CD4-positive, alpha-beta T cell treated with Interleukin-21 for 1 hour (primary cell): Measurements from ENCODE around the gene TASP1.
"Not testable (repeated sequence)": the region's sequence is repeated elsewhere in the genome, so short reads cannot be mapped to it uniquely, and the experiment has no call there.

Source experiments
- DNase-seq: peaks from one replicate; pipeline ENCODE4 v3.0.0-alpha.2; 2020

The TASP1 gene

DNA sequence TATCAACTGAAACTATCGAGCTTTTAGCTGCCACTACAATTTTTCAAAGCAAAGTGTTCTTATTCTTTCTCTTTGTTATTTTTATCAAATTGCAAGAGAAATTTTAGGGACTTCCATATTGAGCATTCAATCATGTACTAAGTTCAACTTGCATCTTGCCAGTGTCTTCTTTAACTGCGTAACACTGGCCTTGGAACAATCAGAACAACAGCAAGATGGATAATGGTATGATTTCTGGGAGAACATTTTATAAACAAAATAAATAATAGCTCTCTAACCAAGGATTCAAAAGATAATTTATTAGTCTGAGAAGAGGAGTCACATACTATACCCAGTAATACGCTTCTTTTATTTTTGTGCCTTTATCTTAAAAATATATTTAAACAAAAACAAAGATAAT is 249.6 kb downstream of the TASP1 start:
- DNase-seq = no peak

DNA sequence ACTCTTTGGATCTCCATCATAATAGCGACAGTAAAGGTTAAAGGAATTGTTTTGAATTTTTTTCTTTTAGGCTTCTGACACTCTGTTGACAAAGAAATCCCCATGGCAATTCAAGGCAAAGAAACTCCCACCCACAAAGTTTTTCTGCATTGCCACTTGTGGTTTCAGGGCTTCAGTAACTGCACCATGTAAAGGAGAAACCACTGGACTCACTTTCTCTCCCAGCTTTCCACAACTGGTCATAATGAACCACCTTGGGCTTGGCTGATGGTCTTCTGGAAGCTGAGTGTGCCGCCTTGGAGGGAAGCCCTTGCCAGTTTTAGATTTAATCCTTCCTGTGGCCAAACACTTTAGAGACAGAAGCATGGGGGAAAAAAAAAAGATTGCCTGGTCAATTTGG is 254.6 kb downstream of the TASP1 start:
- DNase-seq = no peak

DNA sequence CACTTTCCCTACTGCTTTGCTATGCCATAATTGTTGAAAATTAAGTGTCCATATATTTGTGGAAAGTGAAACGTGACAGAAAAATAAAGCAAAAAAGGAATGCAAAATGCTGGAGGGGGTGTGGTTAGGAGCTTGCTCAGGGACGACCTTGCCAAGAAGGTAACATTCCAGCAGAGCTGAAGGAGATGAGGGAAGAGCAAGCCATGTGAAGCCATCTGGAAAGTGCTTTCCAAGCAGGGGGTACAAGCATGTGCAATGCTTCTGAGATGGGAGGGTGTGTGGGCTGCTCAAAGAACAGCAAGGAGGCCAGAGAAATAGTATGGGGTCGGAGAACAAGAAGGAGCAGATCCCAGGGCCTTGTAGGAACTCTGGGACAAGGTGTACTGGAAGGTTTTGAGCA is 255.9 kb downstream of the TASP1 start:
- no peak for DNase-seq

DNA sequence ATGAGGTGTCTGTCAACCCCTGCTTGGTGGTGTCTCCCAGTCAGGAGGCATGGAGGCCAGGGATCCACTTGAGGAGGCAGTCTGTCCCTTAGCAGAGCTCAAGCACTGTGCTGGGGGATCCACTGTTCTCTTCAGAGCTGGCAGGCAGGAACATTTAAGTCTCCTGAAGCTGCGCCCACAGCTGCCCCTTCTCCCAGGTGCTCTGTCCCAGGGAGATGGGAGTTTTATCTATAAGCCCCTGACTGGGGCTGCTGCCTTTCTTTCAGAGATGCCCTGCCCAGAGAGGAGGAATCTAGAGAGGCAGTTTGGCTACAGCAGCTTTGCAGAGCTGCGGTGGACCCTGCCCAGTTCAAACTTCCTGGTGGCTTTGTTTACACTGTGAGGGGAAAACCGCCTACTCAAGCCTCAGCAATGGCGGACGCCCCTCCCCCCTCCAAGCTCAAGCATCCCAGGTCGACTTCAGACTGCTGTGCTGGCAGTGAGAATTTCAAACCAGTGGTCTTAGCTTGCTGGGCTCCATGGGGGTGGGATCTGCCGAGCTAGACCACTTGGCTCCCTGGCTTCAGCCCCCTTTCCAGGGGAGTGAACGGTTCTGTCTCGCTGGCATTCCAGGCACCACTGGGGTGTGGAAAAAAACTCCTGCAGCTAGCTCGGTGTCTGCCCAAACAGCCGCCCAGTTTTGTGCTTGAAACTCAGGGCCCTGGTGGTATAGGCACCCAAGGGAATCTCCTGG is 258.1 kb downstream of the TASP1 start:
- not testable (repeated sequence) for DNase-seq

DNA sequence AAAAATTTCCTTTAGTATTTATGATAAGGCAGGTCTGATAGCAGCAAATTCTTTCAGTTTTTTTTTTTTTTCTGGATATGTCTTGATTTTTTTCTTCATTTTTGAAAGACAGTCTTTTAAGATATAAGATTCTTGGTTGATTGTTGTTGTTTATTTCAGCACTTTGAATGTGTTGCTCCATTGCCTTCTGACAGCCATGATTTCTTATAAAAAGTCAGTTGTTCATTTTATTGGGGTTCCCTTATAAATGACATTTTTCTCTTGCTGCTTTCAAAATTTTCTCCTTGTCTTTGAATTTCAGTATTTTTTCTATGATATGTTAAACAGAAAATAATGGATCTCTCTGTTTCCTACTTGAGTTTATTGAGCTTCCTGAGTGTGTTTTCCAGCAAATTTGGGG is 265.3 kb downstream of the TASP1 start:
- DNase-seq = no peak

DNA sequence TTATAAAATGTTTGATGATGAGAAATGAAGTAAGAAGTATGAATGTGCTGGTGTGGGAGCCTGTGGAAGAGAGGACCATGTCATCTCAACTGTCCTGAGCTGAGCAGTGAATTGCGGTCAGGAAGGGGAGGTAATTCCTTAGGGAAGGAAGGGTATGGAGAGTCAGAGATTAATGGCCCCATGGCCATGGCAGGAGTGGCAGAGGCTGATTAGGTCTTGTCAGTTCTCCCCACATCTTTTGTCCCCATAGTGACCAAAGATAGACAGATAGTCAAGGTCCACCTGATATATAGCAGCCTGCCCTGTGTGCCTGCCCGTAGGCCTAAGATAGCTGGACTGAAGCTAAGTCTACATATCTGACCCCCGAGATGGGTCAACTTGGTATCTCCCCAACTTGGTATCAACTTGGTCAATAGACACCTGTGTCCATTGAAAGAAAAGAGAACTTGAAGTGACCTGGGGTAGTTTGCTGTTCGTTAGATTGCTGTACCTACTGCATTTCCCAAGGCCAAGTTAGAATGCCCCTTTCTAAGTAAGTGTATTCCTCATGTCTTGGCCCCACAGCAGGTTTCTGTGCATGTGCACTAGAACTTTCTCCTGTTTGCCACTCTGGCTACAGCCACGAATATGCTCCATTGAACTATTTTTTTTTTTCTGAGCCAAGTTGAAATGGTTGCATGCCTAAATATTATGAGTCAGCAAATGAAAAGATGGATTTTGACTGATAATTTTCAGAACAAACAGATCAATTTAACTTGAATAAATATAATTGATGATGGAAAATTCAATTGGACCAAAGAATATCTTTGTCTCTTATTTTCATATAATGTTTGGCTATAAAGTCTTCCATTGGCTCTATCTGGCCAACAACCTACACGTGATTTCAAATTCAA is 274.2 kb downstream of the TASP1 start:
- DNase-seq = no peak

DNA sequence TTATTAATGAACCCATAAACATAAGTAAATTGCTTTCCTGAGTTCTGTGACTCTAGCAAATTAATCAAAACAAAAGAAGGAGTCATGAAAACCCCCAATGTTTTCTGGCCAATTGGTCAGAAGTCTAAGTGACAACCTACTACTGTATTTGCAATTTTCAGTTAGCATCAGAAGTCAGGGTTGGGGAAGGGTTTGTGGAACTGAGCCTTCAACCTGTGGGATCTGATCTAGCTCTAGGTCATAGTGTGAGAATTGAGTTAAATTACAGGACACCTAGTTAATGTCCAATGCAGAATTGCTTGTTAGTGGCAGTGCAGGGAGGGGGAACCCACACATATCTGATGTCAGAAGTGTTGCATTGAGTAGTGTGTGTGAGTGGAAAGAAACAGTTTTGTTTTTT is 275.3 kb downstream of the TASP1 start:
- DNase-seq = no peak

DNA sequence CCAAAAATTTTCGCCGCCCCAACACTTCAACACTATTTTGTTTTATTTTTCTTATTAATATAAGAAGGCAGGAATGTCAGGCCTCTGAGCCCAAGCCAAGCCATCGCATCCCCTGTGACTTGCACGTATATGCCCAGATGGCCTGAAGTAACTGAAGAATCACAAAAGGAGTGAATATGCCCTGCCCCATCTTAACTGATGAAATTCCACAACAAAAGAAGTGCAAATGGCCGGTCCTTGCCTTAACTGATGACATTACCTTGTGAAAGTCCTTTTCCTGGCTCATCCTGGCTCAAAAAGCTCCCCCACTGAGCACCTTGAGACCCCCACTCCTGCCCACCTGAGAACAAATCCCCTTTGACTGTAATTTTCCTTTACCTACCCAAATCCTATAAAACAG is 276.6 kb downstream of the TASP1 start:
- DNase-seq = not testable (repeated sequence)

DNA sequence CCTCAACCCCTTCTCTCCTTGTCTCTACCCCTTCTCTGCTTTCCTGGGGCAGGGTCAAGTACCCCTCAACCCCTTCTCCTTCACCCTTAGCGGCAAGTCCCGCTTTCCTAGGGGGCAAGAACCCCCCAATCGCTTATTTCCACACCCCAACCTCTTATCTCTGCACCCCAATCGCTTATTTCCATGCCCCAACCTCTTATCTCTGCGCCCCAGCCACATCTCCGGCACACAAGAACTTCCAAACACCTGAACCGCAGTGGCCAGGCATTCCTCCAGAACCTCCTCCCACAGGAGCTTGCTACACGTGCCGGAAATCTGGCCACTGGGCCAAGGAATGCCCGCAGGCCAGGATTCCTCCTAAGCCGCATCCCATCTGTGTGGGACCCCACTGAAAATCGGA is 279.8 kb downstream of the TASP1 start:
- DNase-seq = not testable (repeated sequence)

DNA sequence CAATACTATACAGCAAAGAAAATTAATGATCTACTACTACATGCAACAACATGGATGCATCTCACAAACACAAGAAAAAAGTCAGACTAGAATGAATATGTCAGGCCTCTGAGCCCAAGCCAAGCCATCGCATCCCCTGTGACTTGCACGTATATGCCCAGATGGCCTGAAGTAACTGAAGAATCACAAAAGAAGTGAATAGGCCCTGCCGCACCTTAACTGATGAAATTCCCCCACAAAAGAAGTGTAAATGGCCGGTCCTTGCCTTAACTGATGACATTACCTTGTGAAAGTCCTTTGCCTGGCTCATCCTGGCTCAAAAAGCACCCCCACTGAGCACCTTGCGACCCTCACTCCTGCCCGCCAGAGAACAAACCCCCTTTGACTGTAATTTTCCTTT is 280.9 kb downstream of the TASP1 start:
- not testable (repeated sequence) for DNase-seq

DNA sequence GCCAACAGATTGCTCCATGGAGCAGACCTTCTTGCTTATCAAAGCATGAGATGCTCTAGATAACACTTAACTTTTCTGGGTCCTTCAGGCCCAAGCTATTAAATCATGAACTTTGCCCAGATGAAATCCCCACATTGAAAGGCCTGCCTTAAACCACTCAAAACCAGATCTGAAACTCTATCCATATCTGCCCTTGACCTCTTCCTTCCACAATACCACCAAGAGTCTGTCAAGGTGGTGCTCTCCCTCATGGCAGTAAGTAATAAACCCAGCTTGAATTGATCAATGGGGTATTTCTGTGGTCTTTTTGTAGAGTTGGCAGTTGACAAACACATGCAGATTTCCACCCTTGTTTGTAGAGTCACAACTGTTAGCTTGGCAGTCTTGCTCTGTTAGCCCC is 282.1 kb downstream of the TASP1 start:
- DNase-seq = no peak

DNA sequence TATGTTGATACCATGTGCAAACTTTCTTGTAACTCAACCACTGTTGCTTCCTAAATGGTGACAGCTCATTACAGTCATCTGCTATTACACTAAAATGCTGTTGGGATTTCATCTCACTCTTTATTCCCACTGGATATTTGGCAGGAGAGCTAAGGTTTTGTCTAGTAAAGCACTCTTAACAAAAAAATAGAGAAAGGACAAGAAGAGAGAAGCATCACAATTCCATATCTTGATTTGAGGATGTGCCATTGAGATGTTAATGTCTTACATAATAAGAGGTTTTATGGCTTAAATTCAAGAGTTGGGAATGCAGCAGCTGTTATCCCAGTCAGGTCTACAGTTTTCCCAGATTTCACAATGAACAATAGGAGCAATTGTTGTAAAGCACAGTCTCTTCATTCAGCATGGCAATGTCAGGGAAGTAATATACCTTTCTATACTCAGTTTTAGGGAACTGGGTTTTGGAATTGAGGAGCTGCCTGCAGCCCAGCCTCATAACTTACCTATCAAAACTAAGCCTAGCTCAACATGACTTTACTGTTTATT is 282.7 kb downstream of the TASP1 start:
- no peak for DNase-seq

DNA sequence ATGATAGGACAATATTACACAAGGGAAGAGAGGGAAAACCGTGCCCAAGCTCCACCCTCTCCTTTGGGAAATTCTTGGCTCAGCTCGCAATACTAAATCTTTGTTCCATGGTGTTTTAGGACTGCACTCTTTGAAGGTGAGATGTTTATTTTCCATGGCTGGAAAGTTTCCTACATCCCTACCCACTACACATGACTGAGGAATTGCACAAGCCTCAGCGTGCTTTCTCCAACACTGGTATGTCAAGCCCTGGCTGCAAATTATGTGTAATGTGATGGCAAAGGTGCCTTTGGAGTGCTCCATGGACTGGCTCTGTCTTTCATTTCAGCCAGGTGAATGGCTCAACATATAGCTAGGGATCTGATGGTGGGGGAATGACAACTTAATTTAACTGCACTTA is 283.3 kb downstream of the TASP1 start:
- DNase-seq = no peak

DNA sequence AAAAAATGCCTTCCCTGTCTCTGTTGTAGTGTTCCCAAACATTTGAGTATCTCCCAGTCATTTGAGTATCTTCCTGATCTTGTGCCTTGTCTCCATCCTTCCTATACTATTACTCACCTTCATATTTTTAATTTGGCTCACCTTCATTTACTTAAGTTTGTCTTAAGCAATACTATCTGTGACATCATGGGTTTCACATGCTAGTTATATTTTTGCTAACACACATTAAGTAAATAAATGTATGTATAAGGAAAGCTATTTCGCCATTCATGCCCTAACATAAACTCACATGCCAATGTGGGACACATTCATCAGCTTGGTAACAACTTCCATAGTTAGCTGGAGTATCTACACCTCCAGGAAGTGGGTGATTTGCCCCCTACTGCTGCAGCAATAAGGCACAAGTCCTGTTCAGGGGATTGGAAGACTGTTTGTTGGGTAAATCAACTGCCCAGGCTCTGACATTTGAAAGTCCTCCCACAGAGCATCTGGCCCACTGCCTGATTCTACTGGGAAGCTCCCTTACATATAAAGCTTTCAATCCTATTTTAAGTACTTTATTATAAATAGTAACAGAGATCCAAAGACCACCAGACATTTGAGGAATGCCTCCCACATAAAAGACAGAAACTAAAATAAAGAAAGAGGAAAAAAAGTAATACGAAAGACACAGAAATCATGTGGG is 285.3 kb downstream of the TASP1 start:
- no peak for DNase-seq

DNA sequence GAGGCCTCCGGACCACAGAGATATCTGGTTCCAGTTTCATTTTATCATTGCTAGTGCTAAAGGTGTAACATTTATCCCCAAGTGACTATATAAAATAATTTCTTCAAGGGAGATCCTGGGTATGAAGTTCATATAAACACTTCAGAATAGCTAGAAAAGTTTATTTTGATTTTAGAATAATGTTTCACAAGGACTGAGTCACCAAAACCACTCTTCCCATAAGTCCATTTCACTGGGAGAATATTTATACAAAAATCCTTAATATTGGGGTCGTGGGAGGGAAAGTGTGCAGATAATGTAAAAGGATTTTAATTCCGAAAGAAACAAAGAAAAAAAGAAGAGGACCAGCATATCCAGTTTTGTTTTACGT is 289.5 kb downstream of the TASP1 start:
- no peak for DNase-seq

DNA sequence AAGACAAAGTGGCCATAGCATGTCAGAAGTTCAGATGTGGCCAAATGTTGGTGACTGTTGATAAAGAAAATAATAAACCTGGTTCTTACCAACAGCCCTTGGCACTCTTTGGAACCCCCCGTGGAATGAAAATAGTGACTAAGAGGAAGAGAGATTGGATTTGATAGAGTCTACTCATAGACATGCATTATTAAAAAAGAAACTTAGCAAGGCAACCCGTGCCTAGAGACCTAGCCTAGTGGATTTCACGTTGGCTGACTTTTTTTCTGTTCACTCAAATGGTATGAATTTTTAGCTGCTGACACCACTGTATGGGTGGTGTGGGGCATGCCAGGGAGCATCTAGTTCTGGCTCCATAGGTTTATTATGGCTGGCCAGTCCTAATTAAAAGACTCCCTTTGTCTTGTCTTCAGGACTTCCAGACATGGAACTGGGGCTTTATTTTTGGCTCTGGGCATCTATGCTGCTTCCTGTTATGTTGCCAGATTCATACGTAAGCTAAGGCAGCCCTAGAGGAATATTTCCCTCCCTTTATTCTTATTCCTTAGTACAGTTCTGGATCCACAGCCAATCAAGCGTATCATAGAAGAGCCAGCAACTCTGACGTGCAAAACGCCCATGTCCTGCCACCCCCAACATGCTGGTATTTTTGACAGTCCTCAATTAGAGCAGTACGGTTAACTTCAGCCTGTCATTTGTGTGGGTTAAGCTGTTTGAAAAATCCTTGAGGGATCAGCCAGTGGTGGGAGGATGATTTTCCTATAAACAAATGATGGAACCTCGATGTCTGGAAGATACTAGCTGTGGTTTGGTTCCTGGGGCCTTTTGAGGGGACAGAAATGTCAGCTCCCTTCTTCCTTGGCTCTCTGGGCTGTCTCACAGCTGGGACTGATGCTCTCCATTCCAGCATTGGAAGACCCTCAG is 290.2 kb downstream of the TASP1 start:
- no peak for DNase-seq

DNA sequence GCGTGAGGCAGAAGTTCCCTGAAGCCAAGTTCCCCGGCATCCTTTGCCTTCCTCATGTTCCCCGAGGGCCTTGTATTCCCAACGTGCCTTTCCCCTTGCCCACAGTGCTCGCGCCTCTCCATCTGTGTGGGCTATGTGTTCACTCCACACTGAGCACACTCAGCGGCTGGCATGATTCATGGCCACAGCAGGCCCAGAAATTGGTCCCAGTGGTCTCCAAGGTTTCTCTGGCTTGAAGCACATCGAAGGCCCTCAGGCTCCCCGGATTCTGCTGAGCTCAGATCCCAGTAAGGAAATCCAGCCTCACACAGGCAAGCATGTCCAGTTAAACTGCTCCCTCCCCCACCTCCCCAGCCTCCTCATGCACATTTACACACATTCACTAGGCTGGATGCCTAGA is 294.1 kb downstream of the TASP1 start:
- no peak for DNase-seq

DNA sequence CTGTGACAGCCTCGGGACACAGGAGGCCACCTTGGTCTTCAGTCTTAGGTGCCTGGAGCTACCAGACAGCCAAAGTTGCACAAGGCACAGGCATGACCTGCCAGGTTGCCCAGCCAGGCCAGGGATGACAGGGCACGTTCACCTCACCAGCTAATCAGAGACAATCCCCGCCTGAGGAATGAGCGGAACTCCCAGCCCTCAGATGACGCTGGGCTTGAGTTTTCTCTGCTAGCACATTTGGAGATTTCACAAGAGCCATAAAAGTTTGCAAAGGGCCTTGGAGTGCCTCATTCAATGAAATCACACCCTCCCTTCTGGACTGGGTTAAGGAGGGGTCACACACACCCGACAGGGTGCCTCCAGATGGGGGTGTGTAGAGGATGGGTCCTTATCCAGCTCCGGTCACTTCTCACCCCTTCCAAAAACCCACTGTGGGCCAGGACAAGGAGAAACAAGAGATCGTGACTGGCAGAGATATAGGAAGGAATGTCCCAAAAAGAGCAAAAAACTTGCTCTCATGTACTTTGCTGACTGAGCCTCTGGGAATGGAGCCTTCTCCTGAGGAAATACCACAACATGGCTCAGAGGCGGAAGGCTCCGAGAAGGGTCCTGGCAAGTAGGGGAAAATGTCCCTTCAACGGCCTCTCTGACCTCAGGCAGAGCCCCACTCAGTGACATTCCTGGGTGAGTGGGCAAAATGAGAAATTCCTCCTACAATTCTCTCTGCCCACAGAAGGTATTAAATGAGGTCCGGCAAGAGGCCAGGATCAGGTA is 296.1 kb downstream of the TASP1 start:
- no peak for DNase-seq

DNA sequence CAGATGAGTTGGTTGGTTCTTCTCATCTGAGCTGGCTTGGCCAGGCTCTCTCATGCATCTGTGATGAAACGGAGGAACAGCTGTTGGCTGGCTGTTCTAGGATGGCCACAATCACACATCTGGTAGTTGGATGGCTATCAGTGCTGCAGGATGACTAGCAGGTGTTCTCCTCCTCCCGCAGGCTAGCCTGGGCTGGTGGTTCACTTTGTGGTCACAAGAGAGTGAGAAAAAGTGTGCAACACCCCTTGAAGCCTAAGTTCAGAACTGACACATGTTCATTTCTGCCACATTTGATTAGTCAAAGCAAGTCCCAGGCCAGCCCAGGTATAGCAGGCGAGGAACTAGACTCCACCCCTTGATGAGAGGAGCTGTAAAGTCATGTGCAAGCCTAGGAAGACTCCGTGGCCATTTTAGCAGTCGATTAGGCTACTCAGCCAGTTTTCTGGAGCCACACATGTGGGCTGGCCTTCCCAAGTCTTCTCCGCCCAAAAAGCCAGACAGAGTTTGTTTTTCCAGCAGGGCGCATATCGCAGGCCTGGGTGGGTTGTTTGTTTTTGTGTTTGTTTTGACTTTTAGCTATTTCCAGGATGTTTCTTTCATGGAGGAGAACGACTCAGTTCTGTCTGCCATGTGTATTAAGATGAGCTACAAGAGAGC is 296.9 kb downstream of the TASP1 start:
- DNase-seq = no peak

DNA sequence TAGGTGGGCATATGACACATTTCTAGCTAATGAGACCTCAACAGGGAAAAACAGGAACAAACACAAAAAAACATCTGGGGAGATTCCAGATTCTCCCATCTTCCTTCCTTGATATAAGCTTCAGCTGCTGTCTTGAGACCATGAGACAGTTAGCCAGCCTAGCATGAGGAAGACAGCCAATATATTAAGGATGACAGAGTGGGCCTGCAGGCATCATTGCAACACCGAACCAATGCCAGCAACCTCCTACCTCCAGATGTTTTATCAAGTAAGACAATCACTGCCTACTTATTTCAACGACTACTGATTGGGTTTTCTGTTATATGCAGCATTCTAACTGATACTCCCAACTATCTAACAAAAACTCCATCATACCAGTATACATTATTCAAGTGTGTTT is 298.6 kb downstream of the TASP1 start:
- DNase-seq = no peak
